ENCODE measurements around the gene EPB41L4A.
A peak's percentile ranks its signal among the peaks of the same experiment; 100 is the strongest.
"Not testable (repeated sequence)": the region's sequence is repeated elsewhere in the genome, so short reads cannot be mapped to it uniquely, and the experiment has no call there.

EPB41L4A gene, protein sequence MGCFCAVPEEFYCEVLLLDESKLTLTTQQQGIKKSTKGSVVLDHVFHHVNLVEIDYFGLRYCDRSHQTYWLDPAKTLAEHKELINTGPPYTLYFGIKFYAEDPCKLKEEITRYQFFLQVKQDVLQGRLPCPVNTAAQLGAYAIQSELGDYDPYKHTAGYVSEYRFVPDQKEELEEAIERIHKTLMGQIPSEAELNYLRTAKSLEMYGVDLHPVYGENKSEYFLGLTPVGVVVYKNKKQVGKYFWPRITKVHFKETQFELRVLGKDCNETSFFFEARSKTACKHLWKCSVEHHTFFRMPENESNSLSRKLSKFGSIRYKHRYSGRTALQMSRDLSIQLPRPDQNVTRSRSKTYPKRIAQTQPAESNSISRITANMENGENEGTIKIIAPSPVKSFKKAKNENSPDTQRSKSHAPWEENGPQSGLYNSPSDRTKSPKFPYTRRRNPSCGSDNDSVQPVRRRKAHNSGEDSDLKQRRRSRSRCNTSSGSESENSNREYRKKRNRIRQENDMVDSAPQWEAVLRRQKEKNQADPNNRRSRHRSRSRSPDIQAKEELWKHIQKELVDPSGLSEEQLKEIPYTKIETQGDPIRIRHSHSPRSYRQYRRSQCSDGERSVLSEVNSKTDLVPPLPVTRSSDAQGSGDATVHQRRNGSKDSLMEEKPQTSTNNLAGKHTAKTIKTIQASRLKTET
- total RNA-seq: 0 to 0.28 (median 0.16) reads per million in 3 experiments

DNA sequence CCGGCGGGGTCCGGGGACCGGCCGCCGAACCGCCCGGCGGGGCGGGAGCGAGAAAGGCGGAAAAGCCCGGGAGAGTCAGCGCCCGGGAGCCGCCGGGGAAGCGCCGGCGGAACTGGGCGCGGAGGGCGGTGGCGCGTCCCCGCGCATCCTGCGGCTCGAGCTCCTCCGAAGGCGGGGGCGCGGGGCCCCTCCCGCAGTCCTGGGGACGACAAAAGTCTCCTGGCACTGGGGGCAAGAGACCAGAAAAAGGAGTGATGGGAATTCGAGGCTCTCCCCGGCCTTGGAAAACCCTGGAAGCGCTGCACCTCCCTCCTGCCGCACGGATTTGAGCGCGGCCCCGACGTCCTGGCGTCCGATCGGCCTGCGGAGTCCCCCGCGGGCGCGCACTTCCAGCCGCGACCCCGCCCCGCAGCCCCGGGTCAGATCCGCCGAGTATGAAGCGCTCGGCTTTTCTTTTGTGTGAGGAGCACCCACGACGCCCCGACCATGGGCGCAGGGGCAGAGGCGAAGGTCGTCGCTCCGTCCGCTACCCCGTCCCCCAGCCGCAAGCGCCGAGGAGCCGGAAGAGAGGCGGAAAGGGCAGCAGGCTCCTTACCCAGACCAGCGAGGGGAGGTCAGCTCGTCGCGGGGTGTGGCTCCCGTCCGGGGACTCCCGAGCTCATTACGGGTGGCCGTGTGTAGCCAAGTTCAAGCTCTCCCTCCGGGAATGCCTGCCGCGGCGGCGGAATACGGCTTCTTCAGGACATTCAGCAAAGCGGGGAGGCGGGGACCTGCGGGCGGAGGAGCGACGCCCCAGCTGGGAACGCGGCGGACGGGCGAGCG lies at the start of gene EPB41L4A:
EPB41L4A (minus strand) TSS at position 114 of the 822 bp plus-strand sequence. CDS start 238 bp downstream, outside the sequence.
- no peak for DNase-seq

DNA sequence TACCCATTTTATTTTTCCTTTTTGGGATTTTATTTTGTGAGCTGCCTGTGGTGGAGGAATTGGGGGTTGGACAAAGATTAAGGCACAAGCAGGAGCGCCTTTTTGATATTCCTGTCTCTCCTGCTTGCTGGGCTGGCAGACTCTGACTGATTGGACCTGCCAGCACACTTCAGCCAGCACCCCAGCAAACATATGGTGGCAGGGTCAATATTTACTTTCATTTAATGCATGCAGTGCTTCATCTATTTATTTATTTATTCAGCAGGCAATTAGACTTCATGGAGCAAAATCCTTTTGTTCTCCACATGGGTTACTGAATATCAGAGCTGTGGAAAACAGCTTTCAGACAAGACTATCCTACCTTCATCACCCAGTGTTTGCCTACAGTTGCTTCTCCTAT lies 48.4 kb upstream of the EPB41L4A start:
- DNase-seq: no peak

- DNase-seq: not testable (repeated sequence)
These were observed 47.2 kb upstream of the EPB41L4A start for GRCh38 chr5:112466261-112466660.

DNA sequence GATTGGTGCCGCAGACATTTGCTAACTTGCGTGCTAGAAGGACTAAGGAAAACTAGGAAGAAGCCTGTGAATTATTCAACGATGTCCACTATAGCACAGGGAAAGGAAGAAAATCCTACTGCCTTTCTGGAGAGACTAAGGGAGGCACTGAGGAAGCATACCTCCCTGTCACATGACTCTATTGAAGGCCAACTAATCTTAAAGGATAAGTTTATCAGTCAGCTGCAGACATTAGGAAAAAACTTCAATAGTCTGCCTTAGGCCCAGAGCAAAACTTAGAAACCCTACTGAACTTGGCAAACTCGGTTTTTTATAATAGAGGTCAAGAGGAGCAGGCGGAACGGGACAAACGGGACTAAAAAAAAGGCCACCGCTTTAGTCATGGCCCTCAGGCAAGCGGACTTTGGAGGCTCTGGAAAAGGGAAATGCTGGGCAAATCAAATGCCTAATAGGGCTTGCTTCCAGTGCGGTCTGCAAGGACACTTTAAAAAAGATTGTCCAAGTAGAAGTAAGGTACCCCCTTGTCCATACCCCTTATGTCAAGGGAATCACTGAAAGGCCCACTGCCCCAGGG lies 28.2 kb upstream of the EPB41L4A start:
- not testable (repeated sequence) for DNase-seq

DNA sequence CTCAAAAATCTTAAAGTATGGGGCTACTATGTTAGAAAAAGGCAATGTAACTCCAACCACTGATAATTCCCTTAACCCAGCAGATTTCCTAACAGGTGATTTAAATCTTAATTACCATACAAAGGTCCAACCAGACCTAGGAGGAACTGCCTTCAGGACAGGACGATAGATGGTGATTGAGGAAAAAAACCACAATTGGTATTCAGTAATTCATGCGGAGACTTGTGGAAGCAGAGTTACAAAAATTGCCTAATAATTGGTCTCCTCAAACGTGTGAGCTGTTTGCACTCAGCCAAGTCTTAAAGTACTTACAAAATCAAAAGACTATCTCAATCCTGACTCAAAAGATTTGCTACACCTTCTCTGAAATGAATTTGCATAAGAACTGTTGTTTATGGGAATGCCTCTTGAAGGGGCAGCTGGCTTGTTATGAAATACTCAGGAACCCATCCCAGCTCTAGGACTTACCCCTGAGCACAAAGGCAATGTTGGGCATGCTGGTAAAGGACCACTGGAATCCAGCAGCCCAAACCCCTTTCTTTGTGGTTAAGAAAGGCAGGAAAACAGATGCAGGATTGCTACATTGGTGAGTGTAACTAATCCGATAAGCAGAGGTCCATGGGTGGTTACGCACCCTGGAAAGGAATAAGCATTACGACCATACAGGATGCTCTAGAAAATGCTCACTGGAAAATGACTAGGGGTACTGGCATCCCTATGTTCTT lies 26.7 kb upstream of the EPB41L4A start:
- DNase-seq: no peak

DNA sequence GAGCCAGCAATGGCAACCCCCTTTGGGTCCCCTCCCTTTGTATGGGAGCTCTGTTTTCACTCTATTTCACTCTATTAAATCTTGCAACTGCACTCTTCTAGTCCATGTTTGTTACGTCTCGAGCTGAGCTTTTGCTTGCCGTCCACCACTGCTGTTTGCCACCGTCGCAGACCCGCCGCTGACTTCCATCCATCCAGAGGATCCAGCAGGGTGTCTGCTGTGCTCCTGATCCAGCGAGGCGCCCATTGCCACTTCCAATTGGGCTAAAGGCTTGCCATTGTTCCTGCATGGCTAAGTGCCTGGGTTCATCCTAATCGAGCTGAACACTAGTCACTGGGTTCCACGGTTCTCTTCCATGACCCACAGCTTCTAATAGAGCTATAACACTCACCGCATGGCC lies 24.9 kb upstream of the EPB41L4A start:
- DNase-seq: not testable (repeated sequence)

DNA sequence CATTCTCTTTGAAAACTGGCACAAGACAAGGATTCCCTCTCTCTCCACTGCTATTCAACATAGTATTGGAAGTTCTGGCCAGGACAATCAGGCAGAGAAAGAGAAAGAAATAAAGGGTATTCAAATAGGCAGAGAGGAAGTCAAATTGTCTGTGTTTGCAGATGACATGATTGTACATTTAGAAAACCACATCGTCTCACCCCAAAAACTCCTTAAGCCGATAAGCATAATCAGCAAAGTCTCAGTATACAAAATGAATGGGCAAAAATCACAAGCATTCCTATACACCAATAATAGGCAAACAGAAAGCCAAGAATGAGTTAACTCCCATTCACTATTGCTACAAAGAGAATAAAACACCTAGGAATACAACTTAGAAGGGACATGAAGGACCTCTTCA lies 21.0 kb upstream of the EPB41L4A start:
- no peak for DNase-seq

DNA sequence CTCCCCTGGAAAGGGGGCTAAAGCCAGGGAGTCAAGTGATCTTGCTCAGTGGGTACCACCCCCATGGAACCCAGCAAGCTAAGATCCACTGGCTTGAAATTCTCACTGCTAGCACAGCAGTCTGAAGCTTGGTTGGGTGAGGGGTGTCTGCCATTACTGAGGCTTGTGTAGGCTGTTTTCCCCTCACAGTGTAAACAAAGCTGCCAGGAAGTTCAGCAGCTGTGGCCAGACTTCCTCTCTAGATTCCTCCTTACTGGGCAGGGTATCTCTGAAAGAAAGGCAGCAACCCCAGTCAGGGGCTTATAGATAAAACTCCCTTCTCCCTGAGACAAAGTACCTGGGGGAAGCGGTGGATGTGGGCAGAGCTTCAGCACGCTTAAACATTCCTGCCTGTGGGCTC lies 17.1 kb upstream of the EPB41L4A start:
- no peak for DNase-seq

- no peak for DNase-seq
These were observed 15.6 kb upstream of the EPB41L4A start for GRCh38 chr5:112434641-112435040.

- not testable (repeated sequence) for DNase-seq
These were observed 7.1 kb upstream of the EPB41L4A start for GRCh38 chr5:112426202-112426601.

- DNase-seq: no peak
These were observed 1.1 kb upstream of the EPB41L4A start for GRCh38 chr5:112419986-112420864.

GRCh38 chr5:112418659-112419163 lies 366 bp downstream of the EPB41L4A start:
- no peak for DNase-seq

DNA sequence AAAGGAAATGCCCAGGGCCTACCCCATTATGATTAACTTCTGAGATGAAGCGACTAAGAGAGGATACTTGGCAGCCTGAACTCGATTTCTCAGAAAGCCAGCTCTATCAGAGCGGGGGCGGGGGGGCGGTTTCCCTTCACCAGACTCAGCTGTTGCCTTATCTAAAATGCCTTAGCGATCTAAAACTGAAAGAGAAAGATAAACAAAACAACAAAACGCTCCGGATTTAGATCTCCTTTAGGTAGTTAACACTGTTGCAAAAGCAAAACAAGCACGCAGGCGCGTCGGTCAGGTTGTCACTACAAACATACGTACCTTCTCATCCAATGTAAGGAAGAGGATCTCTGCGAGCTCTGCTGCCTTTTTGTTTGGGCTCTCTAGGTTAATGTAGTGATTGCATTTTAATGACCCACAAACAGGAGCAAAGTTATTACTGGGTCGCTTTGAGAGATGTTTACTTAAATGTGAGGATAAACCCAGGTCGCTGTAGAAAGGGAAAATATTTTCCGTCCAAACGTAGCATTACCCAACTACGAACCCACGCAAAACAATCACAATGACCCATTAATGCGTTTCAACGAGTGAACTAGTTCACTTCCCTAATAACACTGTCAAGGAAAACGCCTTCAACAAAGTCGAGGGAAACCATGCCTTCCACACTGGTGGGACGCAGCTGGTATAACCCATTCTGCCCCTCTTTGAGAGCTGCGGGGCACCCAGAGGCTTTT lies 982 bp downstream of the EPB41L4A start:
- peak; percentile 32 for DNase-seq

DNA sequence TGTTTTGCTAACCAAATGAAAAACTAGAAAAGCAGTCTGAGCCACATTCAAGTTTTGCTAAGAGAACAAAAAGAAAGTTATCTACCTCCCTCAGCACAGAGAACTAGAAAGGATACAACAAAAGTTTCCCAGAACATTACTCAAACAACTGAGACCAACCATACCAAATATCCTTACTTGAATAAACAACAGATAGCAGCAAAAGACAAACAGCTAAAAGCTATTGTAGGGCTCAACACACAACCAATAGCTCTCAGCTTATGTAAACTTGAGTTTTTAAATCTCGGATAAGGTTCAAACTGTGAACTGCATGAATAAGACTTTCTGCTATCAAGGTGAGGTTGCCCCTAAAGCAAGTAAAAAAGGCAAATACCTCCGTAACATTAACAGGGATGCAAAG lies 3.5 kb downstream of the EPB41L4A start:
- no peak for DNase-seq

- DNase-seq: no peak
These were observed 5.5 kb downstream of the EPB41L4A start for GRCh38 chr5:112413611-112414010.

DNA sequence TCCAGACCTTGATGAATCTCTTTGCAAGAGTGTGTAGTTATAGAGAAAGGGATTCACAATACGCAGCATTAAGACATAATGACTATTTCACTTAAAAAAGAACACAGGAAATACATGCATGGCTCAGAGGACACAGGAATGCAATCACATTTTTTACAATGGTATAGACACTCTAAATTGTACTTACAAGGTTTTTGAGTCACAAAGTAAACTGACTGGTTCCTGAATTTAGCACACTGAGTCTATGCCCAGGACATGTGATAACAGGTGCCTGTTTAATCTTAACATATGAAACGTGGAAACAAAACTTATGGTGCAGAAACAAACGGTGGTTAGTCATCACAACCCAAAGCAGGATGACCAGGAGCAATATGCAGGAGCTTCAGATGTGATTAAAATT lies 6.7 kb downstream of the EPB41L4A start:
- no peak for DNase-seq

DNA sequence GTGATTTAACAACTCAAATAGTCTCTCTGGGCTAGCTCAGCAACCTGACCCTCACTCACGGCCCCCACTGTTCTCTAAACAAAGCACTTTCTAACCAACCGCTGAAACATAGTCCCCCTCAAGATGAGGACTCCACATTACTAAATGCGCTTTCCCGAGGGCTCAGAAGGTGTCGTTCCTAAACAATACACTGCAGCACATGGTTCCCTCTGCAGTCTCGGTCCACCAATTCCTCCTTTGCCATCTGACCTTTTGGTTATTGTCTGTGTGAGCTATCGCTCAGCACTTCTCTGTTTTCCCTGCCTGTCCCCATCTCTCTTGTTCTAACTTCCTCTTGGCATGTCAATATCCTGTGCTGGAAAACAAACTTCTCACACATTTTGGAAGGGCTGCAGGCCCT lies 7.2 kb downstream of the EPB41L4A start:
- DNase-seq: no peak

DNA sequence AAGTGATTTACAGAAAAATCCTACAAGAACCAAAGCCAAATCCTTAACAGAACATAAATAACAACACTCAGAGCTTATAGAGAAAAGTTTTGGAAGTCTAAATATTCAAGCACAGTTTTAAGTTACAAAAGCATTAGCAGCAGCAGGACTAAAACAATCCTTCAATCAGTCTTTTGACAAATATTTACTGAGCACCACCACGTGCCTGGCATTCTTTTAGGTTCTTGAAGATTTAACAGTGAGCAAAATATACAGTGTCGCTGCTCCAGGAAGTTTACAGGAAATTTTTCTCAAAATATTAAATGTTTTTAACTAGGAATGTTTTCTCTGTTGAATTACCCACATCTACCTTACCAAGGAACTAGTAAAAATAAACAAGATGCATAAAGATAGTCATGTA lies 11.4 kb downstream of the EPB41L4A start:
- DNase-seq: no peak

GRCh38 chr5:112407240-112407639 lies 11.8 kb downstream of the EPB41L4A start:
- DNase-seq: no peak

GRCh38 chr5:112403069-112403468 lies 16.0 kb downstream of the EPB41L4A start:
- no peak for DNase-seq

Measured in central memory CD4-positive, alpha-beta T cell (primary cell).